Measurements from ENCODE around the gene VAMP7.
"Not testable (repeated sequence)": the region's sequence is repeated elsewhere in the genome, so short reads cannot be mapped to it uniquely, and the experiment has no call there.

VAMP7 gene

GRCh38 chrX:155881158-155881993 lies at the start of gene VAMP7:
TSS of gene VAMP7 (plus strand) at chrX:155881345. CDS start at chrX:155889467, 8,122 bp downstream.
- peak; percentile 84 for DNase-seq (ENCODE audit: low spot score)

GRCh38 chrX:155841232-155841631 lies 39.9 kb upstream of the VAMP7 start:
- DNase-seq (ENCODE audit: low spot score), result no peak

- not testable (repeated sequence) for DNase-seq (ENCODE audit: low spot score)
Observed at GRCh38 chrX:155851786-155852185, 29.4 kb upstream of the VAMP7 start.

- DNase-seq (ENCODE audit: low spot score), result no peak
Observed at GRCh38 chrX:155857561-155857960, 23.6 kb upstream of the VAMP7 start.

DNA sequence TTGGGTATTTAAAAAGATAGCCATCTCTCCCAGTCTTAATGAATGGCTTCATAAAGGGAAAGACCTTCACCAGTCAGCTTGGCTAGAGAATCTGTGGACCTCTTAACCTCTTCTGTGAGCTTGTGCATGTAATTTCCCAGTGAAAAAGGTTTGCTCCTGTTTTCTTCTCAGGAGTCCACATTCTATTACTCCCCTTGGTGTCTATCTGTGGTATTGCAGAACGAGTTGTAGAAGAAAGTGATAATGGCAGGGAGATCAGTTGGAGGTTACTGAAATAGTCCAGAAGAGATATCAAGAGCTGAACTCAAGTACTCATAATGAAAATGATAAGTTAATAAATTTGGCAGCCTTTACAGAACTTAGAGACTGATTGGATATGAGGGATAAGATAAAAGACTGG lies 16.5 kb upstream of the VAMP7 start:
- DNase-seq (ENCODE audit: low spot score), result no peak

DNA sequence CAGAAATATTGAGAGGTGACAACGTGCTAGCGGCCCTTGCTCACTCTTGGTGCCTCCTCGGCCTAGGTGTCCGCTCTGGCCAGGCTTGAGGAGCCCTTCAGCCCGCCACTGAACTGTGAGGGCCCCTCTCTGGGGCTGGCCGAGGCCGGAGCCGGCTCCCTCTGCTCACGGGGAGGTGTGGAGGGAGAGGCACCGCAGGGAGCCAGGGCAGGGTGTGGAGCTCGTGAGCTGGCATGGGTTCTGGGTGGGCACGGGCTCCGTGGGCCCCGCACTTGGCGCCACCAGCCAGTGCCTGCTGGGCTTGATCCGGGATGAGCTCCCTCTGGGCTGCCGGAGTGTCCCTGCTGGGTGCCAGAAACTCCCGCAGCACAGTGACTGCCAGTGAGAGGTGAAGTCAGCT lies 16.0 kb upstream of the VAMP7 start:
- DNase-seq (ENCODE audit: low spot score), result no peak

DNA sequence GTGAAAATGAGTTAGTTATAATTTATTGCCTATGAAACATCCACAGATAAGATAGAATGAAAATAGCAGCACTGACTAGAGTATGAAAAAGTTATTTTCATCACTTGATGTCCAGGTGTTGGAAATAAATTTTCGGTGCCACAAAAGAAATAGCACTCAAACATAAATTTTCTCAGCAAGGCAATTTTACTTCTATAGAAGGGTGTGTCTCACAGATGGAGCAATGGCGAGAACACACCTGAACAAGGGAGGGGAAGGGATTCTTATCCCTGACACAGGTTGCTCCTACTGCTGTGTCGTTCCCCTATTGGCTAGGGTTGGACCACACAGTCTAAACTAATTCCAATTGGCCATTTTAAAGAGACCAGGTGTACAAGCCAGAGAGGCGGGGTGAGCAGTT lies 13.3 kb upstream of the VAMP7 start:
- DNase-seq (ENCODE audit: low spot score), result no peak

GRCh38 chrX:155870958-155871357 lies 10.2 kb upstream of the VAMP7 start:
- no peak for DNase-seq (ENCODE audit: low spot score)

- DNase-seq (ENCODE audit: low spot score), result no peak
Observed at GRCh38 chrX:155871934-155872333, 9.2 kb upstream of the VAMP7 start.

GRCh38 chrX:155873188-155873587 lies 8.0 kb upstream of the VAMP7 start:
- no peak for DNase-seq (ENCODE audit: low spot score)

GRCh38 chrX:155874571-155875244 lies 6.4 kb upstream of the VAMP7 start:
- DNase-seq (ENCODE audit: low spot score), result no peak

DNA sequence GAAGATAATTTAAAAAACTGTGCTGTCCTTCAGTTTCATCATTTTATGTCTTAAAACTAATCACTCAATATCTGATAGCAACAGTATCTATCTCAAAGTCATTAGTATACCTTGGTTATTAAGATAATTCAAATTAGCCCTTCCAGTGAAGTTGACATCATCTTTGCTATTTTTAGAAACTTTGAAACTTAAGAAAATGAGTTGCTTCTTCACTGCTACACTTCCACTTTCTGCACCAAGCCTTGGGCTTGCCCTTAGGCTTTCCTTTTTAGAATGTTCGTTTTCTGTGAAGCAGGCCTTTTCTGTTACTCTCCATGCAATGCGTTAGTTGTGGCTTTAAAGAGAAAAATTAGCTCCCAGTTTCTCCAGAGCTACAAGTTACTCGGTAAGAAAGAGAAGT lies 4.4 kb upstream of the VAMP7 start:
- DNase-seq (ENCODE audit: low spot score), result no peak

GRCh38 chrX:155877288-155877687 lies 3.9 kb upstream of the VAMP7 start:
- DNase-seq (ENCODE audit: low spot score), result no peak

- no peak for DNase-seq (ENCODE audit: low spot score)
Observed at GRCh38 chrX:155880586-155881157, 473 bp upstream of the VAMP7 start.

DNA sequence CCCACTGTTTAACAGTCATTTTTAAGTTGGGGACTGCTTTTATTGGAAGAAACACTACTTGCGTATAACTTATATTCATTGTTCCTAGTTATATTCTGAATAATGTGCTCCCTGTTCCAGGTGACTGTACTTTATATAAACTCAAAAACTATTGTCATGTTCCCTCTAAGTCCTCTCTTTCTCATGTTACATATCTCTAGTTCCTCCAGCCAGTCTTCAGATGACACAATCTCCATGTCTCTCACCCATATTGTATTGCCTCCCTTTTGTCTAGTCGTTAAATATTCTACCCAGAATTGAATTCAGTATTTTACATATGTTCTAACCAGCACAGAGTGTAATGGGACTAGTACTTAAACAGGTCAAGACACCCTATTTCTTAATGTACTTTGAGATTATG lies 5.3 kb downstream of the VAMP7 start:
- no peak for DNase-seq (ENCODE audit: low spot score)

- no peak for DNase-seq (ENCODE audit: low spot score)
Observed at GRCh38 chrX:155888139-155888538, 7.0 kb downstream of the VAMP7 start.

GRCh38 chrX:155889328-155889727 lies 8.2 kb downstream of the VAMP7 start:
- no peak for DNase-seq (ENCODE audit: low spot score)

DNA sequence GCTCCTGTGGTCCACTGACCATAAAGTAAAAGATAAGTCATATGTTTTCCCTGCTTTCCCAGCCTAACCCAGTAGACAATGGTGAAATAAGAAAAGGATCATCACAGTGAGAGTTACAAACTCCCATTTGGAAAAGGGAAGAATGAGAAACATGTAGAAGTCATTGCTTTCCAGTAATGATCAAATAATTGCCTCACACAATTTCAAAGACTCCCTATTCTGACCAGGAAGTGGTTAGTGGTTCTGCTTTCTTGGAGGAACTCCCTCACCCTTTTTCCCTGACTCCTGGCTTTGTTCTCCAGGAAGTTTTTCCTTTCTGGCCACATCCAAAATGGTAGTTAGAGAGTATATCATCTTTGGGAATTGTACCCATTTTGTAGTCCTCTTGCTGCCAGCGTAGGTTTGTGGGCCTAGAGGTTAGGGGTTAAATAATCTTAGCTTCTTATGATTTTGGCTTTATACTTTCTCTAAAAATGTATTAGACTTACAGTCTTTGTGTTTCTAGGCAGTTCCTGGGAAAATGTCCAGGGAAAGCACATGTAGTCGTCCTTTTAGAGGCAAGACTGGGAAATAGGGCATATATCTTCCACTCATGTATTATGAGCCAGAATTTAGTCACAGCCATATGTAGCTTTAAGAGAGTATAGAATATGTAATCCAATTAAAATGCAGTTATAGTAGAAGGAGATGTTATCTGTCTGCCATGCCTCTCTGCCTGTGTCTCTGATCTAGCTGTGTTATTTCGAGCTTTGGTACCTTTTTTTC lies 10.5 kb downstream of the VAMP7 start:
- no peak for DNase-seq (ENCODE audit: low spot score)

- DNase-seq (ENCODE audit: low spot score), result no peak
Observed at GRCh38 chrX:155893521-155893920, 12.4 kb downstream of the VAMP7 start.

GRCh38 chrX:155896512-155896911 lies 15.4 kb downstream of the VAMP7 start:
- no peak for DNase-seq (ENCODE audit: low spot score)

- no peak for DNase-seq (ENCODE audit: low spot score)
Observed at GRCh38 chrX:155899366-155899765, 18.2 kb downstream of the VAMP7 start.

- no peak for DNase-seq (ENCODE audit: low spot score)
Observed at GRCh38 chrX:155900765-155901164, 19.6 kb downstream of the VAMP7 start.

Data from ecto neural progenitor cell (in vitro differentiated cells).